SU-DHL-6 (cell line): ENCODE measurements around the gene LEMD2.

Experiments
- H2AFZ ChIP-seq: fragments of 200-600 bp; sonication (generic); 2 replicates; pipeline ENCODE4 v1.6.1; 2014; ENCODE audit warnings: low read depth, mild to moderate bottlenecking, moderate library complexity, mixed read lengths, antibody characterized with exemption, low read length; ENCODE audit not compliant: severe bottlenecking
- H3F3A ChIP-seq: fragments of 200-600 bp; shearing (Covaris generic); 2 replicates; pipeline ENCODE4 v1.6.0; 2016; ENCODE audit warnings: antibody characterized with exemption, mild to moderate bottlenecking; ENCODE audit not compliant: insufficient read depth
- H3K27ac ChIP-seq: fragments of 200-600 bp; sonication (generic); 2 replicates; pipeline ENCODE4 v1.5.1; 2016; ENCODE audit warnings: low read depth, mild to moderate bottlenecking, low read length, moderate library complexity, mixed read lengths
- H3K27me3 ChIP-seq: fragments of 200-600 bp; sonication (generic), shearing (Covaris generic); 2 replicates; pipeline ENCODE4 v1.6.0; 2014; ENCODE audit warnings: mild to moderate bottlenecking, low read length
- H3K36me3 ChIP-seq: fragments of 200-600 bp; sonication (generic); 2 replicates; pipeline ENCODE4 v1.6.1; 2014; ENCODE audit warnings: mild to moderate bottlenecking, low read length, mixed read lengths
- H3K4me2 ChIP-seq: fragments of 300-600, 200-600 bp; shearing (Covaris generic), sonication (generic); 2 replicates; pipeline ENCODE4 v1.6.0; 2014; ENCODE audit warnings: low read length, low read depth, mild to moderate bottlenecking; ENCODE audit not compliant: poor library complexity, severe bottlenecking
- H3K4me3 ChIP-seq: fragments of 200-600 bp; sonication (generic); 2 replicates; pipeline ENCODE4 v1.5.1; 2014; ENCODE audit warnings: antibody characterized with exemption, low read length, mild to moderate bottlenecking, mixed read lengths; ENCODE audit not compliant: insufficient read depth, poor library complexity, severe bottlenecking
- H3K79me2 ChIP-seq: fragments of 200-600 bp; sonication (generic); 2 replicates; pipeline ENCODE4 v1.6.1; 2014; ENCODE audit warnings: mild to moderate bottlenecking, low read length, moderate library complexity; ENCODE audit not compliant: insufficient read depth
- H3K9ac ChIP-seq: fragments of 200-600 bp; sonication (generic); 2 replicates; pipeline ENCODE4 v1.7.0; 2014; ENCODE audit warnings: mild to moderate bottlenecking, low read length
- H3K9me2 ChIP-seq: fragments of 200-600 bp; sonication (generic); replicated peaks from 2 replicates; pipeline ENCODE4 v1.6.1; 2014; ENCODE audit warnings: low read length; ENCODE audit not compliant: insufficient read depth
- H3K9me3 ChIP-seq: fragments of 200-600 bp; sonication (generic); 2 replicates; pipeline ENCODE4 v1.6.1; 2014; ENCODE audit warnings: low read length, mixed read lengths; ENCODE audit not compliant: insufficient read depth
- H4K20me1 ChIP-seq: fragments of 200-600 bp; sonication (generic); 2 replicates; pipeline ENCODE4 v1.6.1; 2014; ENCODE audit warnings: low read depth, mild to moderate bottlenecking, antibody characterized with exemption, low read length, moderate library complexity, mixed read lengths
- EZH2phosphoT487 ChIP-seq: fragments of 200-600 bp; sonication (generic), shearing (Covaris generic); conservative IDR thresholded peaks from 2 replicates; pipeline ENCODE4 v1.6.1; 2018; ENCODE audit warnings: mild to moderate bottlenecking, antibody characterized with exemption, low read length, moderate library complexity, mixed read lengths
- TF ChIP-seq, protein P1 (sequence below): fragments of 200-600 bp; sonication (generic); IDR thresholded peaks from one replicate; pipeline ENCODE4 v1.5.1; 2017; ENCODE audit warnings: antibody characterized with exemption, mild to moderate bottlenecking, low read length, moderate library complexity; ENCODE audit not compliant: insufficient read depth, poor library complexity, severe bottlenecking

The LEMD2 gene

DNA sequence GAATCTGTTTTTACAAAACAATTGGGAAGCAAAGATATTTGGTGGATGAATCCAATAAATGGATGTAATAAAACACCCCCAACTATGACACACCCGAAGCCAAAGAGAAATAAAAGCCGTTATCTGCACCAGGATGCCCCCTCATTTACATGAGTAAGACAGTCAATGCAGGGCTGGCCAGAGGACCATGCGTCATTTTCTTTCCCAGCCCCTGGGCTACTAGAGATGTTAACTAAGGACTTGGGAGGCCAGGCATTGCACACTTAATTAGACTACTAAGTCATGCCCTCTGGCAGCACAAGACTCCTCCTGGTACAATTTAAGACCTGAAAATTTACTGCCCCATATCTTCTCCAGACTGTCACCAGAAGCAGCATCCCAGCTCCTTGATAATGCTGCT is 3.2 kb downstream of the LEMD2 start:
- no peak overlapping the region for H3K4me2 ChIP-seq
- TF ChIP-seq, protein P1, sequence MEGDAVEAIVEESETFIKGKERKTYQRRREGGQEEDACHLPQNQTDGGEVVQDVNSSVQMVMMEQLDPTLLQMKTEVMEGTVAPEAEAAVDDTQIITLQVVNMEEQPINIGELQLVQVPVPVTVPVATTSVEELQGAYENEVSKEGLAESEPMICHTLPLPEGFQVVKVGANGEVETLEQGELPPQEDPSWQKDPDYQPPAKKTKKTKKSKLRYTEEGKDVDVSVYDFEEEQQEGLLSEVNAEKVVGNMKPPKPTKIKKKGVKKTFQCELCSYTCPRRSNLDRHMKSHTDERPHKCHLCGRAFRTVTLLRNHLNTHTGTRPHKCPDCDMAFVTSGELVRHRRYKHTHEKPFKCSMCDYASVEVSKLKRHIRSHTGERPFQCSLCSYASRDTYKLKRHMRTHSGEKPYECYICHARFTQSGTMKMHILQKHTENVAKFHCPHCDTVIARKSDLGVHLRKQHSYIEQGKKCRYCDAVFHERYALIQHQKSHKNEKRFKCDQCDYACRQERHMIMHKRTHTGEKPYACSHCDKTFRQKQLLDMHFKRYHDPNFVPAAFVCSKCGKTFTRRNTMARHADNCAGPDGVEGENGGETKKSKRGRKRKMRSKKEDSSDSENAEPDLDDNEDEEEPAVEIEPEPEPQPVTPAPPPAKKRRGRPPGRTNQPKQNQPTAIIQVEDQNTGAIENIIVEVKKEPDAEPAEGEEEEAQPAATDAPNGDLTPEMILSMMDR, result no peak
- TF ChIP-seq EZH2phosphoT487, result no peak
- no peaks in the 10 kb centered on the region for H3F3A ChIP-seq
- no peak overlapping the region for H3K4me3 ChIP-seq
- H3K9me3 ChIP-seq, result no peaks in the 10 kb centered on the region
- H3K27me3 ChIP-seq, result no peaks in the 10 kb centered on the region
- H3K36me3 ChIP-seq, result no peaks in the 10 kb centered on the region
- H4K20me1 ChIP-seq, result no peaks in the 10 kb centered on the region
- H3K9ac ChIP-seq, result no peak overlapping the region
- H3K9me2 ChIP-seq, result no peaks in the 10 kb centered on the region
- H2AFZ ChIP-seq, result no peak overlapping the region
- peaks cover 31% of the 10 kb centered on the region for H3K79me2 ChIP-seq
- no peak overlapping the region for H3K27ac ChIP-seq

DNA sequence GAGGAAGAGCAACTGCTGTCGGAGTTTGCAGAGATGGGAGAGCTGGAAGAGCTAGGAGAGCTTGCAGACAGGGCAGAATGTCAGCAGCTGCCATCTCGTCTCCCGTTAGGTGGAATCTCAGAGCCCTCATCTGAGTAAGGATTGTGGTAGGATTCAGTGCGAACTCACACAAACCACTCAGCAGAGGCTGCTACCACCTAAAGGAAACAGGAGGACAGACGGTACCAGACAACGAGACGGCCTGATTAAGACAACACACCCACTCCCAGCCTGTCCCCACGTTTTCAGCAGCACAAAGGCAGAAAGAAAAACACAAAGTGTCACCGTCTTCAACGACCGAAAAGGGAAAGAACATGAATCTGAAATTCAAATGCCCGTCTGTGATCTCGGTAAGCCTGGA is 4.1 kb downstream of the LEMD2 start:
- Histone ChIP-seq H3K27ac (no peak overlapping the region), H3K4me3 (no peak overlapping the region), H3K36me3 (no peaks in the 10 kb centered on the region), H3K9me2 (no peaks in the 10 kb centered on the region), H3K9ac (no peak overlapping the region), H3K27me3 (no peaks in the 10 kb centered on the region), H3F3A (no peaks in the 10 kb centered on the region), H2AFZ (no peak overlapping the region), H3K4me2 (no peak overlapping the region), H3K9me3 (no peaks in the 10 kb centered on the region), H3K79me2 (peaks cover 31% of the 10 kb centered on the region), H4K20me1 (no peaks in the 10 kb centered on the region)
- TF ChIP-seq EZH2phosphoT487, result no peak
- TF ChIP-seq, protein P1, result no peak

DNA sequence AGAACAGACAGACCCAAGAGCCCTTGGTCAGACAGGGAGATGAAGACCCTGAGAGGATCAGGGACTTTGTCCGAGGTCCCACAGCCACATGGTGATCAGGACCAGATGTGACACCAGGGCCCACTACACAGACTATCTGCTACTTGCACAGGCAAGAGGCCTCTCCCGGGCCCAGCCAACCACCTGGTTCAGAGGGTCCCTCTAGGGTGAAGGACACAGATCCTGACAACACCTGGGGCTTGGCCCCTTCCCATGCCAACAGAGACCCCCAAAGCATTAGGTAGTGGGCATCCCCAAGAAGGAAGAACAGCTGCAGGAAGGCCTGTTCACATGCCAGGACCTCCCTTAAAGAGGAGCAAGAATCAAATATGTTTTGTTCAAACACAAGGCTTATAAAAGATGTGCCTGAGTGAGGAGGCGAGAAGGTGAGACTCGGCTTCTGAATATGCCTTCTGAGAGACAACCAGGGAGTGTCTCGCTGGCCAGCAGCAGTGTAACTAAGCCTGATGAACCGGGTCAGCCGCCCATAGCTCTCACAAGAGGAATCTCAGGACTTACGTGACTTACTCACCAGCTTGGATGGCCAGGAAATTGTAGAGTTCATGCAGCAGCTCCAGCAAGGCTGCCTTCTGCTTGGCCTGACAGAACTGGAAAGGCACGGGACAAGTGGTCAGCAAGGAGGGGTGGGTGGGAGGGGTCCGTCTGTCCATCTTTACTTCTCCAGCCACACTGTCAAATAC is 5.0 kb downstream of the LEMD2 start:
- Histone ChIP-seq H2AFZ (no peak overlapping the region), H3K4me2 (no peak overlapping the region), H3K27ac (no peak overlapping the region), H3K9me3 (no peaks in the 10 kb centered on the region), H3K4me3 (no peak overlapping the region), H3K9ac (no peak overlapping the region), H3K27me3 (no peaks in the 10 kb centered on the region), H3K9me2 (no peaks in the 10 kb centered on the region), H3K79me2 (peaks cover 31% of the 10 kb centered on the region), H3K36me3 (no peaks in the 10 kb centered on the region; the same call in 1 of the 2 replicates), H3F3A (no peaks in the 10 kb centered on the region), H4K20me1 (no peaks in the 10 kb centered on the region)
- TF ChIP-seq EZH2phosphoT487, result no peak
- TF ChIP-seq, protein P1, result no peak
